Gastroesophageal sphincter (tissue), 3 donors: ENCODE data around the gene GMEB2.

Experiments
- CTCF ChIP-seq, 4 experiments: fragments of 200-600 bp in 2 of 4; fragments of 450-650 bp in 2 of 4; sonication (generic) in 1 of 4; IDR thresholded peaks; one replicate each; pipeline ENCODE4 v1.5.1; 2017 to 2019; ENCODE audit warnings: antibody characterized with exemption in 4 of 4, mild to moderate bottlenecking in 2 of 4, moderate library complexity in 2 of 4
- POLR2A ChIP-seq, 2 donors: fragments of 450-650 bp; IDR thresholded peaks; one replicate each; pipeline ENCODE4 v1.6.1; 2017; ENCODE audit warnings: antibody characterized with exemption in 2 of 2, mild to moderate bottlenecking in 2 of 2, moderate library complexity in 1 of 2
- POLR2AphosphoS5 ChIP-seq: sonication (generic); formaldehyde crosslinking; IDR thresholded peaks from one replicate; pipeline ENCODE4 v1.6.1; 2017; ENCODE audit warnings: antibody characterized with exemption

DNA sequence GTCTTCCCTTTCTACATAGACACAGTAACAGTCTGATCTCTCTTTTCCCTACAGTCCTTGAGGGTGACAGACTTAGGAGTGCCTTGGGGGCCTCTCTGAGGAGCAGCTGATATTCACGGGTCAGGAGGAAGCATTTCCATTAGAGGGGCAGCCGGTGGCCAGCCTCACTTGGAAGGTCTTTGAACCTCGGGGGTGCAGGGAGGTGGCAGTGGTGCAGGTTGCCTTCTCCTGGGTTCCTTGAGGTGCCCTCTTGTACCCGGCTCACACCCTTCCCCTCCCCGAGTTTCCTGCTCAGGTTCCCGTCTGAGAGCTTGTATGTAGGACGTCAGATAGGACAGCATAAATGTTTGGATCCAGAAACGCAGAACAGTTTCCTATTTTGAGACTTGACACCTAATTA lies 33.7 kb upstream of the GMEB2 start:
- no peak for TF ChIP-seq CTCF (IDR thresholded peaks at IDR 0.05)
- no peak for TF ChIP-seq POLR2A (IDR thresholded peaks at IDR 0.05)
- no peak for TF ChIP-seq POLR2AphosphoS5
